Ramos (cell line): ENCODE results near the gene ACTRT2.

ENCODE experiments used
- in situ Hi-C: fragments of 300-500 bp; cut with MboI; formaldehyde crosslinking; loops from one replicate; pipeline ENCODE4 v1.14.3; 2022; ENCODE audit warnings: low sequenced_read_pairs; ENCODE audit not compliant: unreplicated experiment

ACTRT2 gene

DNA sequence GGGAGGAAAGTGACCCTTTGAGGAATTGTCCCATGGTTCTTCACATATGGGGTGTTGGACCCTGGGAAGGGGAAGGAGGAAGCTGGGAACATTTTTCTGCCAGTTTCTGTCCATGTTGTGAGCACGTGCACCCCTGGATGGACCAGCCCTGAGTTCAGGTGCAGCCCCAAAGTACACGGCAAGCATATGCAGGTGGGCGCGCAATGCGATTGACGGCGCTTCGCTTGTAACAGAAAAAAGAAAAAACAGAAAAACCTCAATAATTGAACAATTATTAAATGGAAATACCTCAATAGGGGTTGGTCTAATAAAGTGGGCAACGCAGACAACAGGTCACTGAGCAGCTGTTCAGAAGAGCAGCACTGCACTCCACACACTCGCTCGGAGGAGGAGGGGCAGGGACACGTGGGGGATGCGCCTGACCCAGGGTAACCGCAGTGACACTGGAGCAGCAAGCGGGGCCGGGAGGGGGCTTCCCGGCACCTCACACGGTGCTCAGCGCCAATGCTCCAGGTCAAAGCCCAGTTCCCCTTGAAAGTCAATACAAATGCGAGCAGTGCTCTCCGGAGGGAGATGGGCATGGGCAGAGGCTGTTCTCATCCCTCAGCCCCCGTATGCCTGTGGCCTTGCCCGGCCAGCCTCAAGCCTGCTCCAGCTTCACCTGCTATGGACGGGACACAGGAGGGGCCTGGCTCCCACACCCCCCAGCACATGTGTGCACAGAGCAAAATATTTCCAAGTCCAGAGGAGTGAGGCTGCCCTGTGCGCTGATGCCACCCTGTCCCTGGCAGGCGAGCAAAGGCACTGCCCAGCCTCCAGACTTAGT is 6.6 kb upstream of the ACTRT2 start:
- in situ Hi-C loops: loop anchor here (25.0 kb wide), 1 partner anchor 298 kb away; no protein-coding TSS in a partner anchor

DNA sequence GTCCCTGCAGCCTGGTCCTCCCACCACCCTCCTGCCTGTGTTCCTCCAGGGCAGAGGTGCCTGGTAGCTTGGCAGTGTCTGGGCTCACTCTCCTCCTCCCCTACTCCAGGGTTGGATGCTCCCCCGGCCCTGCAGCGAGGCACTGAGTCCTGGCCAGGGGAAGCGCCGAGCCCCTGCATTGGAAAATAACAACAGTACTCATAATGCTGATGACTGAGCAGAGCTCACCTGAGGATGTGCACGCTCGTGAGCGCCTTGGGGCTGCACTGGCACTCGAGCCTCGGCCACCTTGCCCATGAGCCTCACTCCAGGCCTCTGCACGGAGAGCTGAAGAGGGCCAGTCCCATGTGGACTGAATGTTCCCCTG is 6.0 kb upstream of the ACTRT2 start:
- in situ Hi-C loops: loop anchor here (25.0 kb wide), 1 partner anchor 297 kb away; no protein-coding TSS in a partner anchor

DNA sequence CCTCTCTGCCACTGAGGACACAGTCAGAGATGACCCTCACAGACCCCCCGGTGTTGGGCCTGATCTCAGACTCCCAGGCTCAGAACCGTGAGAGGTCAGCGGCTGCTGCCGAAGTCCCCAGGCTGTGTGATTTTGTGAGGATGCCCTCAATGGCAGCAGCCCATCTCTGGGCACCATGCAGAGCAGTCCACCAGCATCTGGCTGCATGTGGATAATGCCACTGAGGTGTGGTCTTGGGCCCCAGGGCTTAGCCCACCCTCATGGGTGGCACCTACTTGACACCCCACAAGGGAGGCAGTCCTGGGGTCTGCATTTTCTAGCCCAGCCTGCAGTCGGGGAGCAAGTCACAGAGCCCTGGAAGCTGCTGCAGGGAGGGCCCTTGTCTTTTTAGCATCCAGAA is 5.5 kb upstream of the ACTRT2 start:
- in situ Hi-C loops: loop anchor here (25.0 kb wide), 1 partner anchor 297 kb away; no protein-coding TSS in a partner anchor

DNA sequence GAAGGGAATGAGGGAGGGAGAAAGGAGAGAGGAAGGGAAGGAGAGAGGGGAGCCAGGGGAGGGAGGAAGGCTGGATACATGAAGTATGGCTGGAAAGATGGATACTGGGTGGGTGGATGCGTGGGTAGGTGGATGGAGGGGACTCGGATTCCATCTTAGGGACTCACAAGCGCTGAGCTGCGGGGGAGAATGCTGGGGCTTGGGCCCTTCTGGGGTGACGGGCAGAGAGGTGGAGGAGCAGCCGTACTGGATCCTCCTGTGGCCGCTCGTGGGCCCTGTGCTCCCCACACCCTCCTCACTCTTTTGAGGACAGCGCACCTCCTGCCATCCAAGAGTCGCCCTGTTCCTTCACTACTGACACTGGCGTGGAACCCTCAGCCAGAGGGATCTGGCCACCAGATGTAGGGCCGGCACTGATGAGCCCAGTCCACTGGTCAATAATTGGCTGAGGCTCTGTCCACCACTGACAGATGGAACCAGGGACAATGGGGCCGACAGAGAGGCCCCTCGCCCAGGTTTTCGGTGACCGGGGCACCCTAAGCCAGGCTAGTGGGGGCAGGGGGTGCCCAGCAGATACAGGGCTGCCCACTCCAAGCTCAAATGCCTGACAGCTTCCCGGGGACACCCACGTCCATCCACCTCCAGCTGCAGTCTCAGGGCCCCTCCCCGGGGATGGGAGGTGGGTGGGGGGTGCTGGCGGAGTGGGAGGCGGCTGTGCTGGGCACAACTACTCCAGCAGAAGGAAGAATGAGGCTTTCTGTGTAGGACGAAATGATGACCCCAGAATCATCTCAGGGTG is 4.4 kb upstream of the ACTRT2 start:
- in situ Hi-C loops: loop anchor here (25.0 kb wide), 1 partner anchor 295 kb away; no protein-coding TSS in a partner anchor

DNA sequence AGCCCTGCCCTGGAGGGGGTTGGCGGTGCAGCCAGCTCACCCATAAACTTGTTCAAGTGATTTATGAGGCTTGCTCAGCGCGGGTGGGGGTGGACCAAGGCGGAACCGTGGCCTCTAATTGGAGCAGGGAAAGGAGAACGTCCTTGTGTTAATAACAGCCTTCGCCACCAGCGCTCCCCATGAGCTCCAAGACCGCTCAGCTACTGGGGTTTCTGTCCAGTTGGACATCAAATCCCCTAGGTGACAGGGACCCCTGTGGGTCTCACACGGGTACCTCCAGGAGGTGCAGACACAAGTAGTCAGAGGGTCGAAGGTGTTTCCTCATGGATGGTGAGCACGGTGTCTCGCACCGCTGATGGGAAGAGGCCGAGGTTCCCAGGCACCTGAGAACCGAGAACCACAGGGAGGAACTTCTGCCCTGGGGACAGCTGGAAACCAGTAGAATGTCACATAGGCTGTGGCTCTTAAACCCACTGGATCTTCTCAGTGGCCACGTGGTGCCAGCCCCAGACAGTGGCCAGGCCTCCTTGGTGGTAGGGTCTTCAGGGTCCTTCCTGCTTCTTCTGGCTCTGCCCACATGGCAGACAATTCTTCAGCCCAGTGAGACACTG is 3.7 kb upstream of the ACTRT2 start:
- in situ Hi-C loops: loop anchor here (25.0 kb wide), 1 partner anchor 295 kb away; no protein-coding TSS in a partner anchor

DNA sequence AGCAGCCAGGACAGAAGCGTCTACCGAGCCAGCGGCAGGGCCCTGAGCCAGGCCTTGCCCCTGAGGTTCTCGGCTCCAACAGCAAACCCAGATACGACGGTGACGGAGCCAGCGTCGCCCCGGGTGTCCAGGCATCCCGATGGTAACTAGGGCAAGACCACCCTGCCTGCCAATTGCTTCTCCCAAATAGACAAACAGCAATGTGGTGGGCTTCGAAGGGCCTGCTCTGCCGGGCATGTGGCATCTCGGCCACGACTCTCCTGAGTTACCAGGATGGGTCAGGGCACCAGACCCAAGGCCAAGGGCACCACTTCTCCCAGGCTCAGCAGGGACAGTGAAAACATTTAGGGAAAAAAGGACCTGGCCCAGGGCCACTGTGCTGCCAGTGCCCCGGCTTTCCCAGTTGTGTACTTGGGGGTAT is 3.2 kb upstream of the ACTRT2 start:
- in situ Hi-C loops: loop anchor here (25.0 kb wide), 1 partner anchor 294 kb away; no protein-coding TSS in a partner anchor

DNA sequence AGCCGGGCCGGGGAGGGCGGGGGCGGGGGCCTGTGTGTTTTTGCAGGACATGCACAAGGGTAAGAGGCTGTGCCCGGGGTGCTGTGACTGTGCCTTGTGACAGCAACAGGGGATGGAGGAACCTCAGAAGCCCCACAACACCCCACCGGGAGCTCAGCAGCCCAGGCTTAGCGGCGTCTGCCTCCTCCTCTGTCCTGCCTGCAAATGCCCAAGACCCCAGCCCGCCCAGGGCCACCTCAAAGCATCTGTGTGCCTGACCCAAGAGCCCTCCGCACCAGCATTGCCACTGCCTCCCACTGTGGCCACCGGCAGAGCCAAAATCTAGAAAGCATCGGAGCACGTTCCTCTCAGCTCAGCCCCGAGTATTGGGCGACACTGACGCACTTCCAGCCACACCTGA is 2.7 kb upstream of the ACTRT2 start:
- in situ Hi-C loops: loop anchor here (25.0 kb wide), 1 partner anchor 294 kb away; no protein-coding TSS in a partner anchor

DNA sequence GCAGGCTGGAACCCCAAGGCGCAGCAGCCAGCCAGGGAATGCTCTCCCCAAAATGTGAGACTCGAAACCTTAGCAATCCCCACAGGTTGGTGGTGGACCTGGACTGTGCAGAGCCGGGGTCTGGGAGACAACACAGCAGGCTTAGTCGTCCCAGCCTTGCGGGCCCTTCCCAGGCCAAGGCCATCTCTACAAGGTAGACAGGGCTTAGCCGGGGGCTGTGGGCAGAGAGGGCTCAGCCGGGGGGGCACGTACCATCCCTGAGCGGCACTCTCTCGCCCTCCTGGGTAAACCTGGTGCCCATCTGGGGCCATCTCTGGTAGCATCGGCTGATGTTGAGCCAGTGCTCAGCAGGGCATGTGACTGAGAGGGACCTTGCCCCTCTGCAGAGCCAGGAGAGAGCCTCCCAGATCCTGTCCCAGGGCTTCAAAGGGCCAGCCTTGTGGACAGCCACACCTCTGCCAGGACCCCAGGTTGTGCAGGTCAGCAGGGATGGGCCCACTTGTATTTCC is 2.2 kb upstream of the ACTRT2 start:
- in situ Hi-C loops: loop anchor here (25.0 kb wide), 1 partner anchor 293 kb away; no protein-coding TSS in a partner anchor

DNA sequence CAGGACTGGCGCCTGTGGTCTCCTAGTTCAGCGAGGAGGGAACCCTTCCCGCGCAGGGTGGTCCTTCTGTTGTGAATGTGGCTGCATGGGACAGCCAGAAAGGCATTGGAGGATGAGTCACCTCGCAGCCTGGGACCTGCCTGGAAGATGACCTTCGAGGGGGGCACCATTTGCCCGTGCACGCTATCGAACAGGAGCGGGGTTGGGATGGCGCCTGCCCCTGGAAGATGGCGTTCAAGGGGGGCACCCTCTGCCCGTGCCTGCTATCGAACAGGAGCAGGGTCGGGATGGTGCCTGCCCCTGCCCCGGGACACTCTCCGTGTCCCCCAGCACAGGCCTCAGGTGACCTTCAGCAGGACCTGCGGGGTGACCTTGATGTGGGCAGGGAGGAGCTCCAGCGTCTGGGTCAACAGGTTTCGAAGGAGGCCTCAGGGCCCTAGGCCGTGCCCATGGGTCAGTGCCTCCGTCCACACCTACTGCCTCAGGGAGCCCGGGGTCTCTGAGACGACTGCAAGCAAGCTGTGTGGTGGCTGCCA is 1.7 kb upstream of the ACTRT2 start:
- in situ Hi-C loops: loop anchor here (25.0 kb wide), 1 partner anchor 293 kb away; no protein-coding TSS in a partner anchor

DNA sequence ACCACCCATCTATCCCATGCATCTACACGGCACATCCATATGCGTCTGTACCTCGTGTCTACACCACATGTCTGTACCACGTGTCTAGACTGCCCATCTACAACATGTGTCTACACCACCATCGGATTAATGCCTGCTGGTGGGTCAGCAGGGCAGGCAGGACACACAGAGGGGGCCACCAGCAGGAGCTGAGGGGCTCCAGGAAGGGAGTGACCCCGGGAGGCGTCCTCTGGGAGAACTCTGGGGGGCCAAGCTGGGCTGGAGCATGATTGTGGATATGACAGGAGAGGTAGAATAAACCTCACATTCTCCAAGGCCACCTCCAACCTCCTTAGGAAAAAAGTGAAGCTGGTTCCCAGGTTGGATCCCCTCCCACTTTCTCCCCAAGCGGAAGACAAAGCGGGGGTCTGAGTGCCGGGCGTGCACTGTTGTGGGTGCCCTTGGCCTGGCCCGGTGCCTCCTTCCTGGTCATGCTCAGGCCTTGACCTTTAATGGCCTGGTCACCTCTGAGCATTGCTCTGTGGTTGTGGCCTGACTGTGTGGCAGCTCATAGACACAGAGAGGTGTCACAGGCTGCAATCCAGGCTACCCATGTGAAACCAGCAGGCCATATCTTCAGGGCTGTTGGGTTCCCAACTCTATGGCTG is 881 bp upstream of the ACTRT2 start:
- in situ Hi-C loops: loop anchor here (25.0 kb wide), 1 partner anchor 292 kb away; no protein-coding TSS in a partner anchor

DNA sequence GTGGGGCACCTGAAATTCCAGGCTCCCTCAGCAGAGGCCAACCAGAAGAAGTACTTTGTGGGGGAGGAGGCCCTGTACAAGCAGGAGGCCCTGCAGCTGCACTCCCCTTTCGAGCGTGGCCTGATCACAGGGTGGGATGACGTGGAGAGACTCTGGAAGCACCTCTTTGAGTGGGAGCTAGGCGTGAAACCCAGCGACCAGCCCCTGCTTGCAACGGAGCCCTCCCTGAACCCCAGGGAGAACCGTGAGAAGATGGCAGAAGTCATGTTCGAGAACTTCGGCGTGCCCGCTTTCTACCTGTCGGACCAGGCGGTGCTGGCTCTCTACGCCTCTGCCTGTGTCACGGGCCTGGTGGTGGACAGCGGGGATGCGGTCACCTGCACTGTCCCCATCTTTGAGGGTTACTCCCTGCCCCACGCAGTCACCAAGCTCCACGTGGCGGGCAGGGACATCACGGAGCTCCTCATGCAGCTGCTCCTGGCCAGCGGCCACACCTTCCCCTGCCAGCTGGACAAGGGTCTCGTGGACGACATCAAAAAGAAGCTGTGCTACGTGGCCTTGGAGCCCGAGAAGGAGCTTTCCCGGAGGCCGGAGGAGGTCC is 634 bp downstream of the ACTRT2 start:
- in situ Hi-C loops: loop anchor here (25.0 kb wide), 1 partner anchor 290 kb away; no protein-coding TSS in a partner anchor

DNA sequence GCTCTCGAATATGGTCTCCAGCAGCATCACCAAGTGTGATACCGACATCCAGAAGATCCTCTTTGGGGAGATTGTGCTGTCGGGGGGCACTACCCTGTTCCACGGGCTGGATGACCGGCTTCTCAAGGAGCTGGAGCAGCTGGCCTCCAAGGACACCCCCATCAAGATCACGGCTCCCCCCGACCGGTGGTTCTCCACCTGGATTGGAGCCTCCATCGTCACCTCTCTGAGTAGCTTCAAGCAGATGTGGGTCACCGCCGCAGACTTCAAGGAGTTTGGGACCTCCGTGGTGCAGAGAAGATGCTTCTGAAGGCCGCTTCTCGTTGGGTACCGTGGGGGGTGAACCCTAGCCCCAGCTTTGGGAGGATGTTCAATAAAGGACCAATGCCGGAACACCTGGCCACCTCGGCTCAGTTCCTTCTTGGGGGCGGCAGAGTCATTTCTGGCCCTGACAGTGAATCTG is 1.3 kb downstream of the ACTRT2 start:
- in situ Hi-C loops: loop anchor here (25.0 kb wide), 1 partner anchor 290 kb away; no protein-coding TSS in a partner anchor

DNA sequence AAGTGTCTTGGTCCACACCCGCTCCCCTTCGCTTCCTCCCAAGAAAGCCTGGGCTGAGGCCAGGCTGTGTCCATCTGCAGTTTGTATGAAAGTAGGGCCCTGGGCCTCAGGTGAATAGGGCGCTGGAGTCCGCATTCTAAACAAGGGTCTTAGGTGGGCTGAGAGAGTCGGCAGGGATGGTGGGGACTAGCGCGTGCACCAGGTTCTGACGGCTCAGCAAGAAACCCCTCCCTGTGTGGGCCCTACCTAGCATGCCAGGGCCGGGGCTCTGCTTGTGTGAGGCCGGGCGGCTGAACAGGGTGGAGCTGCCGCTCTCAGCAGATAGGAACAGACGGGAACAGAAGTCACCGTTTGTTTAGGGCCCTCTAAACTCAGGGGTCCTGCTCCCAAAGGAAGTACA is 1.7 kb downstream of the ACTRT2 start:
- in situ Hi-C loops: loop anchor here (25.0 kb wide), 1 partner anchor 289 kb away; no protein-coding TSS in a partner anchor

DNA sequence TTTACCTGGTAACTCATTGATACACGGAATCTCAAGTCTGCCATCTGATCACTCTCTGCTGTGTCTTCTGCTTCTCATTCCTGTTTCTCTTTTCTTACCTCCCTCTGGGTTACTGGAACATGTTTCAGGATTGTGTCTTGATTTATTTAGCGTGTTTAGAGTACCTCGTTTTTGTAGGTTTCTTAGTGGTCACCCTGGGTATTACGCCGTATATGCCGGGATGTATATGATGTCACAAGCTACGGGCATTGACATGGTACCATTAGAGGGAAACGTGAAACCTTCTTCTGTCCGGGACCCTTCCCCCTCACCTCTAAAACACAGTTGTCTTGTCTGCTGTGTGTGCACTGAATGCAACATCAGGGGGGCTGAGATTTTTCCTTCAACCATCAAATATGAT is 2.8 kb downstream of the ACTRT2 start:
- in situ Hi-C loops: loop anchor here (25.0 kb wide), 1 partner anchor 288 kb away; no protein-coding TSS in a partner anchor

DNA sequence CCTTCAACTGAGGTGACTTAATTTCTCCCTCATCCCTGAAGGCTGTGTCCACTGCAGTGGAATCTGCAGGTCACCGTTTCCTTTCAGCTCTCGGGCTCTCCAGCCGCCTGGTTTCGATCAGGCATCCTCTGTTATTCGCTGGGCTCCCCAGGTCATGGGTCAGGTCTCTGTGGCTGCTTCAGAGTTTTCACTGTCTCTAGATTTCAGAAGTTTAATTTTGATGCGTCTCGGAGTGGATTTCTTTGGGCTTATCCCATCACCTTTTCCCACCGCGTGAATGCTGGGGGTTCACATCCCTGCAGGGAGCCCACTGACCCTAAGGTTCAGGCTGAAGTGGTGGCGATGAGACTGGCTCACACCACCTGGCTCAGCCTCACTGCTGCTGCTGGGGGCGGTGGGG is 3.3 kb downstream of the ACTRT2 start:
- in situ Hi-C loops: loop anchor here (25.0 kb wide), 1 partner anchor 288 kb away; no protein-coding TSS in a partner anchor

DNA sequence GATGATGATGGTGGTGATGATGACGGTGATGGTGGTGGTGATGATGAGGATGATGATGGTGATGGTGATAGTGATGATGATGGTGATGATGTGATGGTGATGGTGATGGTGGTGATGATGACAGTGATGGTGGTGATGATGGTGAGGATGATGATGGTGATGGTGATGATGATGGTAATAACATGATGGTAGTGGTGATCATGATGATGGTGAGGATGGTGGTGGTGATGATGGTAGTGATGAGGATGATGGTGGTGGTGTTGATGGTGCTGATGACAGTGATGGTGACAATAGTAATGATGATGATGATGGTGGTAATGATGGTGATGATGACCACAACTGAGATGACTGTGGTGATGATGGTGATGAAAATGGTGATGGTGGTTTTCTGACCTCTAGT is 4.9 kb downstream of the ACTRT2 start:
- in situ Hi-C loops: no loop called here

DNA sequence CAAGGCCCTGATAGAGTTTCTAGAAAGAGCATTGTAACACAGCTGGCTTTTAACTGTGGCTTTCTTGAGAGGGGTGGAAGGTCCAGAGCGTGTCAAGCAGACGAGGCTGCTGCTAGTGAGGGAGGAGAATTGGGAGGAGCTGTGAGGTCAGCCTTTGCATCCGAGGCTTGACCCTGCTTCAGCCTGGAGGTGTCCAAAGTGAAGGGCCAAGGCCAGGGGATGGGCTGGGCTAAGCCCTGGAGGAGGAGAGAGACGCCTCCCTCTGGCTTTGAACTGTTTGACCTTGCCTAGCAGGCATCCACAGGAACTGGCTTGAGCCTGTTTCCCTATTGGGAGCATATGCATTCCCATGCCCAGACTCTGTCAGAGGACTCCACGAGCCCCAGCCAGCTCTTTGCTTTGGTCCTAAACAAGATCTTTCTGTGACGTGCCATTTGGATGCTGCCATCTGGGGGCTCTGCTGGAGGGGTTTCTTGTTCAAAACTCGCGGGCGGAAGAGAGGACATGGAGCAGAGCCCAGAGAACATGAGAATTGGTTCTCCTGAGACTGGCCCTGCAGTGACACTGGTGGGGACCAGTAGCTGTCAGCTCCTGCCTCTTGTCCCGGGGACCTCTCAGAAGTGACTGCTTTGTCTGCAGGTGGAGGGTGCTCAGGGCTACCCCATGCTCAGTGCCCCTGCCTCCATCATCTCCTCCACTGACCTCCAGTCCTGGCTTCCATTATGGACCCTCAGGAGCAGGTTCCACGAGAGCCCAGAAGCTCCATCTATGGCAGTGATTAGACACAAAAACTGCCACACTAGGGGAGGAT is 5.5 kb downstream of the ACTRT2 start:
- in situ Hi-C loops: no loop called here
